HepG2 (cell line): Measurements from ENCODE around the gene EPHB4. TPM values are rescaled to one million over a fixed set of nuclear protein-coding genes. Genes with fewer than 3 reads are reported as not detected.

ENCODE experiments used
- ATAD3A ChIP-seq: sonication (generic); formaldehyde crosslinking; IDR thresholded peaks from 2 replicates; pipeline ENCODE4 v1.4.0; 2020; ENCODE audit warnings: missing genetic modification reagents
- KAT7 ChIP-seq: IDR thresholded peaks from 2 replicates; pipeline ENCODE4 v1.6.1; 2018; ENCODE audit warnings: borderline replicate concordance, missing compliant biosample characterization
- KDM1A ChIP-seq: IDR thresholded peaks from 2 replicates; pipeline ENCODE4 v1.6.1; 2016; ENCODE audit warnings: missing compliant biosample characterization
- RBAK ChIP-seq: sonication (generic); formaldehyde crosslinking; IDR thresholded peaks from 2 replicates; pipeline ENCODE4 v1.5.1; 2020; ENCODE audit warnings: mild to moderate bottlenecking, missing genetic modification reagents
- RCOR2 ChIP-seq: IDR thresholded peaks from 2 replicates; pipeline ENCODE4 v1.6.1; 2016; ENCODE audit warnings: missing biosample characterization, missing genetic modification reagents
- ZBTB42 ChIP-seq: sonication (generic); formaldehyde crosslinking; IDR thresholded peaks from 2 replicates; pipeline ENCODE4 v1.5.0; 2020; ENCODE audit warnings: mild to moderate bottlenecking, missing genetic modification reagents
- ZHX1 ChIP-seq: sonication (generic); formaldehyde crosslinking; IDR thresholded peaks from 2 replicates; pipeline ENCODE4 v1.8.1; 2022; ENCODE audit warnings: low read depth, mild to moderate bottlenecking, missing genetic modification reagents
- ZNF331 ChIP-seq: sonication (generic); formaldehyde crosslinking; IDR thresholded peaks from 2 replicates; pipeline ENCODE4 v1.4.0; 2020; ENCODE audit warnings: missing genetic modification reagents
- ZNF414 ChIP-seq: sonication (generic); formaldehyde crosslinking; IDR thresholded peaks from 2 replicates; pipeline ENCODE4 v1.5.0; 2020; ENCODE audit warnings: missing genetic modification reagents
- ZNF460 ChIP-seq: sonication (generic); formaldehyde crosslinking; IDR thresholded peaks from 2 replicates; pipeline ENCODE4 v1.5.1; 2020; ENCODE audit warnings: missing genetic modification reagents, mild to moderate bottlenecking, borderline replicate concordance
- polyA plus RNA-seq, 8 experiments: library from polyadenylated mRNA; depleted of rRNA in 3 of 8; stranded (reverse) in 7 of 8; unstranded in 1 of 8; fragments of >200 nt; fragmentation: Illumina TruSeq in 4 of 8; extraction: Trizol in 4 of 8; gene quantifications; 2 replicates each; pipeline versions ENCODE4 v1.2.1 to v1.2.3, GENCODE V29; 2011 to 2016; ENCODE audit warnings: low read depth in 4 of 8, missing spikeins in 1 of 8, mixed read lengths in 1 of 8; ENCODE audit not compliant: insufficient read depth in 1 of 8
- total RNA-seq, 5 experiments: library from RNA; depleted of rRNA; stranded (reverse); fragments of >200 nt; fragmentation: Illumina TruSeq; extraction: Trizol; gene quantifications; 2 replicates each; pipeline ENCODE4 v1.2.3, GENCODE V29; 2016; ENCODE audit warnings: low read depth in 1 of 5

The EPHB4 gene
- total and polyA plus RNA-seq, 2 of the 13 experiments (the other 11 are each of a cell fraction or from before 2014, with no cell fraction given): 61.4 to 69.6 TPM

- TF ChIP-seq ZBTB42 (peak; percentile 83; the same call in 1 of the 2 replicates), KAT7 (CRISPR knock-in tag) (peak; percentile 79), RCOR2 (CRISPR knock-in tag) (no peak), ZNF460 (CRISPR knock-in tag) (no peak), ZNF331 (peak; percentile 54; the same call in 1 of the 2 replicates), ZNF414 (no peak), ZHX1 (CRISPR knock-in tag) (no peak), RBAK (CRISPR knock-in tag) (no peak), KDM1A (no peak), ATAD3A (no peak)
- TF ChIP-seq, all 625 proteins: peak for 227
These were observed at the start of gene EPHB4 (continued) for GRCh38 chr7:100827330-100828226.
